ENCODE results near the gene POLDIP3. TPM values are rescaled to one million over a fixed set of nuclear protein-coding genes. Genes with fewer than 3 reads are reported as not detected.

Gene POLDIP3, protein sequence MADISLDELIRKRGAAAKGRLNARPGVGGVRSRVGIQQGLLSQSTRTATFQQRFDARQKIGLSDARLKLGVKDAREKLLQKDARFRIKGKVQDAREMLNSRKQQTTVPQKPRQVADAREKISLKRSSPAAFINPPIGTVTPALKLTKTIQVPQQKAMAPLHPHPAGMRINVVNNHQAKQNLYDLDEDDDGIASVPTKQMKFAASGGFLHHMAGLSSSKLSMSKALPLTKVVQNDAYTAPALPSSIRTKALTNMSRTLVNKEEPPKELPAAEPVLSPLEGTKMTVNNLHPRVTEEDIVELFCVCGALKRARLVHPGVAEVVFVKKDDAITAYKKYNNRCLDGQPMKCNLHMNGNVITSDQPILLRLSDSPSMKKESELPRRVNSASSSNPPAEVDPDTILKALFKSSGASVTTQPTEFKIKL
- total RNA-seq: 10 to 100 TPM; 20.2 to 29.5 TPM

DNA sequence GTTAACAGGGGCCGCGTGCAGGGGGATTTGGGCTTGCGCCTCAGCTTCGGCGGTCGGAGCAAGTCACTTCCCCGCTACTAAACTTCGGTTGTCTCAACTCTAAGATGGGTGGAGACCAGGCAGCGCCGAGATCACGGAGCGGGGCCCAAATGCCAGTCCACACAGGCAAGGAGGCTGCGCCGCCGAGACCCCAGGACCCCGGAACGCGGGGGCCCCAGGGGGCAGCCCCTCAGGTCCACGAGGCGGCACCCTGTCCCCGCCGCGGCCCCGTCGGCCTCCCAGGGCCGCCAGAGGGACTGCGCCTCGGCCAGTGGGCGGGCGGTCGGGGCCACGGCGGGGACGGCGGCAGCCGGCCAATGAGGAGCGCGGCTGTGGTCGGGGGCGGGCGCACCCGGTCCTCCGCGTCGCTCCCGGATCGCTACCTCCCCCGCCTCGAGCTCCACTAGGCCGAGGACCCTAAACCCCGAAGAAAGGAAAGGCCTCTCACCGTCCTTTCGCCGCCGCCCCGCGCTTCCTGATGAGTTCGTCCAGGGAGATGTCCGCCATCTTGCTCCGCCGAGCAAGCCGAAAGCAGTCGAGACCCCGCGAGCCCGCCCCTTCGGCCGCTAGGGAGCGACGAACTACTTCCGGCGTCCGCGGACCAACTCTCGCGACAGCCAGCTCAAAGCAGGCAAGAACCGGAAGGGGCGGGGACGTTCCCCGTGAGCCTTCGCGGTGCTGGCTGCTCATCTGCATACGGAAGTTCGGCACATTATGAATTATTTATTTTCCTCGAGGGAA lies at the start of gene POLDIP3:
Gene POLDIP3 (minus strand): TSS at position 572 of the 780 bp plus-strand sequence. CDS start 26 bp downstream, at position 546.
- peak; percentile 99 for DNase-seq (ENCODE audit: low spot score)
- peak within 1 kb of the TSS; percentile 67 to 74 for H3K4me3 ChIP-seq

DNA sequence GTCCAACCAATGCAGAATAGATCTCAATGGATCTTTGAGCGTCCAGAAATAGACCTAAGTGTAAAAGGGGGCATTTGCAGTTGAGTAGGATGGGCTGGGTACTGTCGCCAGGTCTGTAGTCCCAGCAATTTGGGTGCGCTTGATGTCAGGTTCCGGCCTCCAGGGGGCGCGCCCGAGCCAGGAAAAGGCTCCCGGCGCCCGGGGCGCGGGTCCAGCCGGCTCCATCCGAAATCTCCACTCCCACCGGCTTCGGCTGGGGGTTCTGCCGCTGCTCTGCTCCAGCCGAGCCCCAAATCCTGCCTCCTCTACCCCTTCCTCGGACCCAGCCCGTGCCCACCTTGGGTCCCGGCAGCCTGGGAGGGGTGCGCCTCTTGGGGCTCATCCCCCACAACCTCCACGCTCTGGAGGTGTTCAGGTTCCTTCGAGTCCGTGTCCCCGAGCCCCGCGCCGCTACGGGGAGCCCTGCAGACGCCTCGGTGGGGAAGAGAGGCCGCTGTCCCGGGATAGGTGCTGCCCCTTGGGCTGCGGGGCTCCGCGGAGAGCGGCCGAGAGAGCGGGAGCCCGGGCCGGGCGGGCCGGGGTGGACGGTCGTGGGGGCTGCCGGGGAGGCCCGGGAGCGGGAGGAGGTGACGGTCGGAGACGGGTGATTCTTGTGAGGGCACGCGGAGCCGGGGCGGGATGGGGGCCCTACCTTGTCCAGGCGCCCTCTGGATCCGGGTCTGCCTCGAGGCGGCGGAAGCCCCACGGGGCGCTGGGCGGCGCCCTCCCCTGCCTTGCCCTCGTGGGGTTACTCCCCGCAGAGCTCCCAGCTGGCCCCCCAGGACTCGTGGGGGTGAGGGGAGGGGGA lies 47.5 kb upstream of the POLDIP3 start:
- Histone ChIP-seq H3K27ac (peak overlapping the region; percentile 66 to 74), H3K36me3 (no peaks in the 10 kb centered on the region), H3K4me3 (peak overlapping the region; percentile 42 to 56), H3K4me1 (peaks cover 0 to 6% of the 10 kb centered on the region in 2 donors), H3K27me3 (no peaks in the 10 kb centered on the region), H3K9me3 (no peaks in the 10 kb centered on the region)
- peak; percentile 81 for DNase-seq (ENCODE audit: low spot score)
- TF ChIP-seq, protein P1, sequence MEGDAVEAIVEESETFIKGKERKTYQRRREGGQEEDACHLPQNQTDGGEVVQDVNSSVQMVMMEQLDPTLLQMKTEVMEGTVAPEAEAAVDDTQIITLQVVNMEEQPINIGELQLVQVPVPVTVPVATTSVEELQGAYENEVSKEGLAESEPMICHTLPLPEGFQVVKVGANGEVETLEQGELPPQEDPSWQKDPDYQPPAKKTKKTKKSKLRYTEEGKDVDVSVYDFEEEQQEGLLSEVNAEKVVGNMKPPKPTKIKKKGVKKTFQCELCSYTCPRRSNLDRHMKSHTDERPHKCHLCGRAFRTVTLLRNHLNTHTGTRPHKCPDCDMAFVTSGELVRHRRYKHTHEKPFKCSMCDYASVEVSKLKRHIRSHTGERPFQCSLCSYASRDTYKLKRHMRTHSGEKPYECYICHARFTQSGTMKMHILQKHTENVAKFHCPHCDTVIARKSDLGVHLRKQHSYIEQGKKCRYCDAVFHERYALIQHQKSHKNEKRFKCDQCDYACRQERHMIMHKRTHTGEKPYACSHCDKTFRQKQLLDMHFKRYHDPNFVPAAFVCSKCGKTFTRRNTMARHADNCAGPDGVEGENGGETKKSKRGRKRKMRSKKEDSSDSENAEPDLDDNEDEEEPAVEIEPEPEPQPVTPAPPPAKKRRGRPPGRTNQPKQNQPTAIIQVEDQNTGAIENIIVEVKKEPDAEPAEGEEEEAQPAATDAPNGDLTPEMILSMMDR (IDR thresholded peaks at IDR 0.05): peak; percentile 64 to 82

More for the DNA sequence above, at the start of gene POLDIP3:
- H3K27me3 ChIP-seq: no peaks in the 10 kb centered on the region
- peaks cover 0 to 63% of the 10 kb centered on the region in 2 donors for H3K4me1 ChIP-seq
- no peaks in the 10 kb centered on the region for H3K9me3 ChIP-seq
- peaks cover 7% of the 10 kb centered on the region for H3K36me3 ChIP-seq
- TF ChIP-seq, protein P1 (IDR thresholded peaks at IDR 0.05): peak in 1 of 2 donors; percentile 53
- H3K27ac ChIP-seq: peak within 1 kb of the TSS; percentile 92 to 95

DNA sequence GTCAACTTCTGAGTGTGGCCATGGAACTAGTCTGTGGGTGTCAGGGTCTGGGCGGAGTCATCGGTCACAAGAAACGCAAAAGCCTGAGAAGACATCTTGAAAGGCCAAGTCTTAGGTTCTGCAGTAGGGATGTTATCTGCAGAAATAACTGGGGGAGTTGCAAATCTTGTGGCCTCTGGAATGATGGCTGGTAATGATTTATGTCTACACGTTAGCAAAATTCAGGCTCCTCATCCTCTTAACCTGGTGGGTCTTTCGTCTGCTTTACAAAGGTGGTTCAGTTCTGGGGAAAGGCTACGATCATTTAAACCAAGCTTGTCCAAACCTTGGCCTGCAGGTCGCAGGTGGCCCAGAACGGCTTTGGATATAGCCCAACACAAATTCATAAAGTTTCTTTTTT lies 41.9 kb upstream of the POLDIP3 start:
- Histone ChIP-seq H3K9me3 (no peaks in the 10 kb centered on the region), H3K27me3 (no peaks in the 10 kb centered on the region), H3K27ac (no peak overlapping the region), H3K4me3 (no peak overlapping the region), H3K4me1 (no peaks in the 10 kb centered on the region), H3K36me3 (no peaks in the 10 kb centered on the region)
- no peak for DNase-seq (ENCODE audit: low spot score)
- TF ChIP-seq, protein P1 (IDR thresholded peaks at IDR 0.05): no peak

DNA sequence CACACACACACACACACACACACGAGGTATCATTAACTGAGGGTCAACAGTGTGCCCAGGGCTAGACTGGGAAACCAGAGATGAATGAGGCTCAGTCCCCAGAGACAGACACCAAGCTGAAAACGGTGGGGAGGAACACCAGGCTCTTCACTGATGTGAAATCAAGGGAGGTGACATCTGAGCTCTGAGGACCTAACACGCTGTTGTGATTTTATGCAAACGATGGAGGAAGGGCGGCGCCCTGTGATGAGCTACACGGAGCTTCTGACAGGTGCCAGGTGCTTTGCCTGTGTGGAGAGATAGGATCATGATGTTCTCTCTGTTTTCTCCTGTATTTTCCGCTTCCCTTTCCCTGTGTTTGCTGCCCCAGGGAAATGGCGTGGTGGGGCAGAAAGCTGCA lies 41.0 kb upstream of the POLDIP3 start:
- TF ChIP-seq, protein P1 (IDR thresholded peaks at IDR 0.05): no peak
- no peaks in the 10 kb centered on the region for H3K36me3 ChIP-seq
- no peak overlapping the region for H3K4me3 ChIP-seq
- no peaks in the 10 kb centered on the region for H3K4me1 ChIP-seq
- H3K27me3 ChIP-seq: no peaks in the 10 kb centered on the region
- H3K27ac ChIP-seq: no peak overlapping the region
- no peaks in the 10 kb centered on the region for H3K9me3 ChIP-seq
- DNase-seq (ENCODE audit: low spot score): no peak

DNA sequence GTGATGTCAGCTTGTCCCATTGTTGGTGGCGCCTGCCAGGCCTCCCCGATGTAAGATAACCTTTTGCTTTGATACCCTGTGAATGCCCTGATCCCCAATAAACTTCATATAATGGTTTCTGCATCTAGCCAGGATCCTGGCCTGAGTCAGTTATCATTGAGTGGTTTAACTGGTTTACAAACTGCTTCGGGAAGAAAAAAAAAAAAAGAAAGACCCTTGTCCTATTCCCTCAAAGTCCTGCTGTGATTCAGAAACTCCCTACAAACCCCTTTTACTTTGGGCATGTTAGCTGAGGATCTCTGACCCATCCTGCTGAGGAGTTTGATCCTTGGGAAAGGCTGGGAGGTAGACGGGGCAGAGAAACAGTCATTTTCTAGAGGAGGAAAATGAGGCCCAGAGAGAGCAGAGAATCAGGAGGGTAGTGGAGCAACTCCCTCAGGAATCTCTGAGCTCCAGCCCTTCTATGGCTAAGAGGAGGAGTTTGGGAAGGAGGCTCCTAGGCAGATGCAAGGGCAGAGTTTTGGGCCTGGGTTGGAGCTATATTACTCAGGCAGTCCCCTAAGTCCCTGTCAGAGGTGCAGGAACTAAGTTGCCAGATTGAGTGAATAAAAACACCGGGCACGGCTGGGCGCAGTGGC lies 39.9 kb upstream of the POLDIP3 start:
- TF ChIP-seq, protein P1 (IDR thresholded peaks at IDR 0.05): no peak
- Histone ChIP-seq H3K27ac (no peak overlapping the region), H3K27me3 (no peaks in the 10 kb centered on the region), H3K36me3 (no peaks in the 10 kb centered on the region), H3K4me1 (peaks cover 0 to 3% of the 10 kb centered on the region in 2 donors), H3K9me3 (no peaks in the 10 kb centered on the region), H3K4me3 (no peak overlapping the region)
- no peak for DNase-seq (ENCODE audit: low spot score)

All from right atrium auricular region (tissue), 2 donors.